HG03097 (cell line): ENCODE data around the gene SAMD4A.

Source experiments
- ATAC-seq: cut with Tn5 transposase; IDR thresholded peaks from one replicate; pipeline ENCODE4 v1.9.1; 2021; ENCODE audit not compliant: unreplicated experiment, low FRiP score

The SAMD4A gene

GRCh38 chr14:54698966-54699530 lies 132.1 kb downstream of the SAMD4A start:
- no peak for ATAC-seq

- no peak for ATAC-seq
Observed at GRCh38 chr14:54699735-54700134, 132.8 kb downstream of the SAMD4A start.

GRCh38 chr14:54700717-54701116 lies 133.8 kb downstream of the SAMD4A start:
- no peak for ATAC-seq

- no peak for ATAC-seq
Observed at GRCh38 chr14:54702014-54702491, 135.1 kb downstream of the SAMD4A start.

GRCh38 chr14:54702492-54702891 lies 135.6 kb downstream of the SAMD4A start:
- no peak for ATAC-seq

GRCh38 chr14:54703082-54703481 lies 136.2 kb downstream of the SAMD4A start:
- no peak for ATAC-seq

- no peak for ATAC-seq
Observed at GRCh38 chr14:54703724-54704123, 136.8 kb downstream of the SAMD4A start.

- no peak for ATAC-seq
Observed at GRCh38 chr14:54704768-54705167, 137.8 kb downstream of the SAMD4A start.

GRCh38 chr14:54706769-54707168 lies 139.8 kb downstream of the SAMD4A start:
- ATAC-seq, result no peak

GRCh38 chr14:54708161-54708560 lies 141.2 kb downstream of the SAMD4A start:
- ATAC-seq, result no peak

- ATAC-seq, result no peak
Observed at GRCh38 chr14:54708982-54709381, 142.1 kb downstream of the SAMD4A start.

- peak; percentile 85 for ATAC-seq
Observed at GRCh38 chr14:54709444-54709843, 142.5 kb downstream of the SAMD4A start.

- ATAC-seq, result no peak
Observed at GRCh38 chr14:54709867-54710266, 142.9 kb downstream of the SAMD4A start.

- no peak for ATAC-seq
Observed at GRCh38 chr14:54711312-54711711, 144.4 kb downstream of the SAMD4A start.

- no peak for ATAC-seq
Observed at GRCh38 chr14:54711812-54712464, 145.0 kb downstream of the SAMD4A start.

- no peak for ATAC-seq
Observed at GRCh38 chr14:54712465-54713200, 145.7 kb downstream of the SAMD4A start.

GRCh38 chr14:54713379-54713778 lies 146.5 kb downstream of the SAMD4A start:
- ATAC-seq, result no peak

GRCh38 chr14:54715239-54715638 lies 148.3 kb downstream of the SAMD4A start:
- no peak for ATAC-seq

- no peak for ATAC-seq
Observed at GRCh38 chr14:54715811-54716210, 148.9 kb downstream of the SAMD4A start.

GRCh38 chr14:54716862-54717261 lies 149.9 kb downstream of the SAMD4A start:
- no peak for ATAC-seq

GRCh38 chr14:54718046-54718445 lies 151.1 kb downstream of the SAMD4A start:
- ATAC-seq, result no peak

- no peak for ATAC-seq
Observed at GRCh38 chr14:54719406-54719805, 152.5 kb downstream of the SAMD4A start.
